Right renal cortex interstitium (tissue), 3 donors: ENCODE measurements around the gene RIC8A. TPM values are rescaled to one million over a fixed set of nuclear protein-coding genes. Genes with fewer than 3 reads are reported as not detected.

Experiments used
- DNase-seq, 3 donors: peaks; one replicate each; pipeline ENCODE4 v3.0.0-alpha.2; 2013; ENCODE audit warnings: low read depth in 3 of 3, low spot score in 2 of 3
- polyA plus RNA-seq, 3 donors: library from polyadenylated mRNA; unstranded; fragments of 120-200 nt; gene quantifications; one replicate each; pipeline ENCODE4 v1.2.1, GENCODE V29; 2013; ENCODE audit not compliant: insufficient read length in 3 of 3

Gene RIC8A
- polyA plus RNA-seq, 3 donors, result 81.4 to 94.6 (median 84.7) TPM

DNA sequence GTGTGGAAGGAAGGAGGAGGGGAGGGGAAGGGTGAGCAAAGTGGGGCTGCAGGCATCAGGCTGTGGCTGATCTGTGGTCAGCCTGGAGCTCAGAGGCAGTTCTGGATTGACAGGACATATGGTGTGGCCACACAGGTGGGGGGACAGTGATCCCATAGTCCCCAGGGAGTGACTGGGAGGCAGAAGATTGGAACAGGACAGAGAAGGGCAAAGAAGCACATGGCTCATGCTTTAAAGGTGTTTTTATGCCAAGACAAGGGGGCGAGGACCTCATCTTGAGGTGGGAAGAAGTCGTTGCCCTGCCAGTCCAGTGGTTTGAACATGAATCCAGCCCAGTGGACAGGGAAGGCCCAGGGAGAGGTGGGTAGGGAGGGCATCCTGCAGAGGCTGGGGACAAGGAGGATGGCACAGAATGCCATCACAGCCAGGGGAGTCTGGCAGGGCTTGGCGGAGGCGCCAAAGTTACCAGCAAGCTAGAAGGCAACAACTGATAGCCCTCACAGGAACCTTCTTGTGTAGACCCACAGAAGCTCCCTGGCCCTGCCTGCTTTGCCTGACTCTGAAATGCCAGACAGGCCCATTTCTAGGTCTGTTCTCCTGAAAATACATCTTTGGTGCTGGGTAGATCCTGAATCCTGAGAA is 3.4 kb upstream of the RIC8A start:
- DNase-seq, result no peak

DNA sequence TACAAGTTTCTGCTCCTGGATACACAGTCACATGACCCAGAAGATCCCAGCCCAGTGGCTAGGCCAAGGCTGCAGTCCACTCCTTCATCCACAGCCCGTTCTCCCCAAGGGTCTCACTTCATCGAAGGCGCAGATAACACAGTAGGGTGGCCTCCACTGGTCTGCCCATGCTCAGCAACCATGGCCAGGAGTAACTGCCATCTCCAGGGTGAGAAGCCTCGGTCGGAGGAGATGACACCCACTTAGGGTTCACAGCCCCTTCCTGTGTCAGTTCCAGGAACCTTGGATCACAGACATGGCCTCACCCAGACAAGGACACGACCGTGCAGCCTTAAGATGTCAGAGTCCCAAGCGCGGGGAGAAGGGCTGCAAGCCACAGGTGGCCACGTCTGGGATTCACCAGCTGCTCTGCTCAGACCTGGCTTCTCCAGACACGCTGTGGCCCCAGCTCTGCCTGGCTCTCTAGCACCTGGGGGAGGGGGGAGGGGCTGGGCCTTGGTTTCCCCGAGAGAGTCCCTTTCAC is 2.9 kb upstream of the RIC8A start:
- no peak for DNase-seq

DNA sequence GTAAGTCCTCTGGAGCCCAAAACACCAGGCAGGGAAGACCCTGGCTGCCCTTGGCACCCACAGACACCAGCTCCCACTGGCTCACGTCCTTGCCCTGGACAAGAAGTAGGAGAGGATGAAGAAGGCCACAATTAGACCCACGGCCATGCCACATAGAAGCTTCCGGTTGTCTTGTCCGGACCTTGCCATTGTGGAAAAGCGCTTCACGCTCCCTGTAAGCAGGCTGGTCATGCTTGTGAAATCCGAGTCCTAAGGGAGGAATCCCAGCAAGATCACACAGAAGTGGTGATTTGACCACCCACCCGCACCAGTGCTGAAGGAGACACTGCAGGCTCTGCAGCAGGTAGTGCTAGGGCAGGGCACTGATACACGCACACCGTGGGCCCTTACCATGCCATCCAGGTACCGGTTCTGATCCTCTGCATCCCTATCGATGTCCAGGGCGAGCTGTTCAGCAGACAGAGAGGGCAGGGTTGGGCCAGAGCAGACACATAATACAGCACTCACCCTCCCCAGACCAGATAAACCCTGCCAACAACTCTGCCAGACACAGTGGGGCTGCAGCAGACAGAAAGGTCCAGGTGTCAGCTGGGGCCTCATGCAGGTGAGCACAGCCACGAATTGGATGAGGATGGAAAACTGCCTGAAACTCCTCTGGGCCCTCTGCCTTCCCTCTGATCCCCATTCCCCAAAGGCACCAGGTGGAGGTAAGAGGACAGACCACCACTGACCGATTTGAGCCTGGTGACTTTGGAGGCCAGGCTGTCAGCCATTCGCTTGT is 2.1 kb upstream of the RIC8A start:
- no peak for DNase-seq

DNA sequence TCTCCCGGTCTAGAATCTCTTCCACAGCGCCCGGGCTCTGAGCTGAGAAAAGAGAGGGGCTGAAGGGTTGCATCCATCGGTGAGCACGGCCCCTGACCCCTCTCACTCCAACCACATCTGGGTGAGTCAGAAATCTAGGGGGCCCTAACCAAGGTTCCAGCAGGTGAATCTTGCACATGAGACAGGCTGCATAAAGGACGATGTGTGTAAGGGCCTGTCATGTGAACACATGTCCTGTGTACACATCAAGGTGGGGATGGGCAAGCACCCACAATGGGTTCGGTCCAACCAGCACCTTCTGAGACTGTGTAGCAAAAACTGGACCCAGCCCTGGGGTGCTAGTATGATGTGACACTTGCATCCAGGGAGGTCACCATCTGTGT is 1.5 kb upstream of the RIC8A start:
- no peak for DNase-seq

DNA sequence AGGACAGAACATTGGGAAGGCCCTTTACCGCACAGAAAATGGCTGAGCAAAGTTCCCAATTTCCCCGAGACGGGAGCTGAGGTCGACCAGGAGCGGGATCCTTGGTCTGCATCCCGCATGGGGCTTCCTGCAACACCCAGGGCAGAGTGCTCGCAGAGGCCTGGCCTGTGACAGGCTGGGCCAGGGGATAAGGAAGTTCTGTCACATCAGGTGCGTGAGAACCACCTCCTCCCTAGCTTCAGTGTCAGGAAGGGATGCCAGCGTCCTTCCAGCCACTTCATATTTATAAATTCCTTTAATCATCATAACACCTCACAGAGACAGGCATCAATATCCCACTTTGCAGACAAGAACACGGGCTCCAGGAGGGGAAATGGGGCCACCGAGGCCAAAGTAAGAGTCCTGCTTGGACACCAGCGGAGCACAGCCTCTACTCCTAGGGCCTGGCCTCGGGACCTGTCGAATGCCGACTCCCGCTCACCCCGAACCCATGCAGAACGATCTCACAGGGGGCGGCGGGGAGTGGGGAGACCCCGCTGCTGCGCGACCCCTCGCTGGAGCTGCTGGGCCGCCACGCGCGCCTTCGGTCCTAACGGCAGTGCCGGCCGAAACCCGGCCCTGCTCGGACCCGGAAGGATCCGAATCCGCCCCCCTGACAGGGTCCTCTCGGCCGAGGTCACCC is 841 bp upstream of the RIC8A start:
- DNase-seq, result no peak

DNA sequence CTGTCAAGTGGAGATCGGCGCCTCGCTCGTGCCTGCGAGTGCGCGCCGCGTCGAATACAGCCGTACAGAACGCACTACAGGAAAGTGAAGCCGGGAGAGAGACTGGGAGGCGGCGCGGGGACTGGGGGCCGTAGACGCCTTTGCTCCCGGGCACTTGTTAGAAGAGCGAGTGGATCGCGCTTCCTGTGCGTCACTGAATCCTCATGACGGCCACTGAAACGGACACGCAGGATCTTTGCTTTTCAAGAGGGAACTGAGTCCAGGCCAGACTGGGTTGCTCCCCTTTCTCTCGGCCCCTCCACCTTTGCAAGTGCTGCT is 314 bp downstream of the RIC8A start:
- DNase-seq, result peak in 1 of 3 donors; percentile 20

DNA sequence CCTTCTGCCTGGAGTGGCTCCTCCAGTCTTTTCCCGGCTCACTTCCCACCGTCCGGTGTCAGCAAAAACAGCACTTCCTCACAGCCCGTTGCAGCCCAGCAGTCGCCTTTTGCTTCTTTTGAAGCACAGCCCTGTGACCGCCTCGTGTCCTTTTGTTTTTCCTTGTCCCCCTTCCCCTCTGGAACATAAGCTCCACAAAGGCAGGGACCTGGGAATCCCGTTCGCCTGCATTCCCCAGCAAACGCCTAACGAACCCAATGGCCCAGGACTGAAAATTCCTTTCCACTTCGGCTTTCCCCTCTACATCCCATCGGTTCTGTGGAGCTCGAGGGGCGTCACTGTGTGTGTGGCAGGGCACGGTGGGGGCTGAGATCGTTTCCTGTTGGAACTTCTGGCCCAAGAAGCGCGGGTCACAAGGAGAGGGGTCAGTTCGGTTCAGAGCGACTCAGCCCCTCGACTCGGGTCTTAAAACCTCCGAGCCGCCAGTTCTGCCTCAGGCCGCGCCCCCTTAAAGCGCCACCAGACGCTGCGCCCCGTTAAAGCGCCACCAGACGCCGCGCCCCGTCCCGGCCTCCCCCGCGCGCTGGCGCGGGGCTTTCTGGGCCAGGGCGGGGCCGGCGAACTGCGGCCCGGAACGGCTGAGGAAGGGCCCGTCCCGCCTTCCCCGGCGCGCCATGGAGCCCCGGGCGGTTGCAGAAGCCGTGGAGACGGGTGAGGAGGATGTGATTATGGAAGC is 841 bp downstream of the RIC8A start:
- DNase-seq, result peak; percentile 40 to 72 (median 65)

DNA sequence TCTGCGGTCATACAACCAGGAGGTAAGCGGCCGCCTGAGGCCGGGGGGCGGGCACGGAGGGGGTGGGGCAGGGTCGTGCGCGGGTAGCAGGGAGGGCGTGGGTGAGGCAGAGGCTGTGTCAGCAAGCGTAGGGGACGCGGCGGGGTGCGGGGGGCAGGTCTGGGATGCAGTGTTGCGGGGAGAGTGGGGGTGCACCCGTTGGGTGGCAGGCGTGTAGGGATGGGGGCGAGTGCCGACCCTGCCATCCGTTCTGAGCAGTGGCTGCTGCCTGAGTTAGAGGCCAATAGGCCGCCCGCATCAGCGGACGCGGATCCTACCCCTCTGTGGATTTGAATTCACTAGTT is 1.4 kb downstream of the RIC8A start:
- DNase-seq, result no peak

- DNase-seq, result no peak
These were observed 2.0 kb downstream of the RIC8A start for GRCh38 chr11:209275-210121.

GRCh38 chr11:210122-210802 is 2.8 kb downstream of the RIC8A start:
- no peak for DNase-seq

- DNase-seq, result no peak
These were observed 3.3 kb downstream of the RIC8A start for GRCh38 chr11:210803-211180.

GRCh38 chr11:211295-211694 is 3.8 kb downstream of the RIC8A start:
- no peak for DNase-seq

DNA sequence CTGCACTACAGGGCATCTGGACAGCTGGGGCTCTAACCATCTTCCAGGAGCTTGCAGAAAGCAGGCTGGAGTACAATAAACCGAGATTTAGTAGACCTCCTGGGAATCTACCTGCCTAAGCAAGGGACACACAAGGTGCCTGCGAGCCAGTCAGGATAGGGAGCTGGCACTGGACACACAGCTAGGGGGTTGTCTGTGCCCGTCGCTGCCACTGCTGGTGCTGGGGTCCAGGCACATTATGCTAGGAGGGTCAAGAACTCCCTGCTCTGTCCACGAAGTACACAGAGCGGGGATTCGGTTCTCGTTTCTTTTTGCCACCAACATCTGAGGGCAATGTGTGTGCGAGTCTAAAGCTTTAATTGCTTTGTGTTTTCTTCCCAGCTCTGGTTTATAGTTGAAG is 4.2 kb downstream of the RIC8A start:
- no peak for DNase-seq

DNA sequence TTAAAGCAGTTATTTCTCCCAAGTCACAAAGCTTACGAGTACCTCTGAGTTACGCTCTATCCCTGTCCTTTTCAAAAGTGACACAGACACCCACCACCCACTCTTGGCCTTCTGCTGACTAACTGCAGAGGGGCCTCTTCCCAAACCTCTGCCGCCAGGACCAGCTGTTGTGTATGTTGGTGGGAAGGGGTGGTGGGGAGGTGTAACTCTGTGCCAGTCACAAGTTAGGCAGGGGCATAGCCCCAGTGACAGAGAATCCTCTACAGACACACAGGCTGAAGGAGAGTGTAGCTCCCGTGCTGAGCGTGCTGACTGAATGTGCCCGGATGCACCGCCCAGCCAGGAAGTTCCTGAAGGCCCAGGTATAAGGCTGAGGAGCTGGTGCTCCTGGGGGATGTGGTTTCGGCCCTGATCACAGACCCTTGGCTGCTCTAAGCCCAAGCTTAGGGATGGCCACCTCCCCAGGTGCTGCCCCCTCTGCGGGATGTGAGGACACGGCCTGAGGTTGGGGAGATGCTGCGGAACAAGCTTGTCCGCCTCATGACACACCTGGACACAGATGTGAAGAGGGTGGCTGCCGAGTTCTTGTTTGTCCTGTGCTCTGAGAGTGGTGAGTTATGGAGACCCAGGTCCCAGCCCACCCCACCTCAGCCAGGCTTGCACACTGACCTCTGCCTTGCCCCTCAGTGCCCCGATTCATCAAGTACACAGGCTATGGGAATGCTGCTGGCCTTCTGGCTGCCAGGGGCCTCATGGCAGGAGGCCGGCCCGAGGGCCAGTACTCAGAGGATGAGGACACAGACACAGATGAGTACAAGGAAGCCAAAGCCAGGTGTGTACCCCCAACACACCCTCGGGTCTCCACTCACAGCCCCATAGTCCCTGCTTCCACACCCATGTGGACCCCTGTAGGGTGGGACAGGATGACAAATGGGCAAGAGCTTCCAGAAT is 4.9 kb downstream of the RIC8A start:
- no peak for DNase-seq

GRCh38 chr11:213111-213510 is 5.6 kb downstream of the RIC8A start:
- DNase-seq, result no peak

DNA sequence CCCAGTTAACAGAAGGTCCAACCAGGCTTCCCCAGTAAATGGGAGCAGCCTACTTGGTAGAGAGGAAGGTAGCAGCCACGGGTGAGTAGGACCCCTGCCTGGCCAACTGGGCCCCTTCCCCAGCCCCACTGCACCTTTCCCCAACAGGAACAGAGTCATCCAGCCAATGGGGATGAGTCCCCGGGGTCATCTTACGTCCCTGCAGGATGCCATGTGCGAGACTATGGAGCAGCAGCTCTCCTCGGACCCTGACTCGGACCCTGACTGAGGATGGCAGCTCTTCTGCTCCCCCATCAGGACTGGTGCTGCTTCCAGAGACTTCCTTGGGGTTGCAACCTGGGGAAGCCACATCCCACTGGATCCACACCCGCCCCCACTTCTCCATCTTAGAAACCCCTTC is 6.6 kb downstream of the RIC8A start:
- DNase-seq, result no peak

GRCh38 chr11:215581-216037 is 8.1 kb downstream of the RIC8A start:
- DNase-seq, result no peak

GRCh38 chr11:216081-216974 is 8.8 kb downstream of the RIC8A start:
- DNase-seq, result no peak
